Measurements from ENCODE around the gene VSTM2L.

Gene VSTM2L

GRCh38 chr20:37984018-37984785 is 81.3 kb downstream of the VSTM2L start:
- ChIA-PET POLR2A (no interaction called here), CTCF (no interaction called here)
- Histone ChIP-seq H3K27ac (ENCODE audit: insufficient read depth in 1 of 2, low read depth in 1 of 2, low read length in 2 of 2, poor library complexity in 1 of 2, severe bottlenecking in 2 of 2) (no peak overlapping the region), H3K9me3 (ENCODE audit: control extremely low read depth in 1 of 5, control insufficient read depth in 4 of 5, insufficient read depth in 2 of 5, low read depth in 1 of 5, low read length in 4 of 5) (no peaks in the 10 kb centered on the region), H3K27me3 (replicated peaks in 2 of 5; ENCODE audit: control insufficient read depth in 4 of 5, insufficient read depth in 5 of 5, low read length in 4 of 5) (no peaks in the 10 kb centered on the region), H3K4me1 (ENCODE audit: control extremely low read depth in 1 of 4, control insufficient read depth in 4 of 4, insufficient read depth in 4 of 4, low read length in 3 of 4) (peaks cover 0 to under 1% (median 0%) of the 10 kb centered on the region in 4 experiments), H3K36me3 (ENCODE audit: control insufficient read depth in 4 of 4, insufficient read depth in 4 of 4, low read length in 3 of 4) (peaks cover 6 to 74% (median 36%) of the 10 kb centered on the region in 4 experiments), H3K4me3 (ENCODE audit: control insufficient read depth in 1 of 7, extremely low read depth in 1 of 7, insufficient read depth in 4 of 7, low read depth in 2 of 7, low read length in 6 of 7) (no peak overlapping the region)
- WGBS (ENCODE audit: insufficient coverage): 96% methylated on average over 11 of the region's 14 CpGs
- DNase-seq: no peak

DNA sequence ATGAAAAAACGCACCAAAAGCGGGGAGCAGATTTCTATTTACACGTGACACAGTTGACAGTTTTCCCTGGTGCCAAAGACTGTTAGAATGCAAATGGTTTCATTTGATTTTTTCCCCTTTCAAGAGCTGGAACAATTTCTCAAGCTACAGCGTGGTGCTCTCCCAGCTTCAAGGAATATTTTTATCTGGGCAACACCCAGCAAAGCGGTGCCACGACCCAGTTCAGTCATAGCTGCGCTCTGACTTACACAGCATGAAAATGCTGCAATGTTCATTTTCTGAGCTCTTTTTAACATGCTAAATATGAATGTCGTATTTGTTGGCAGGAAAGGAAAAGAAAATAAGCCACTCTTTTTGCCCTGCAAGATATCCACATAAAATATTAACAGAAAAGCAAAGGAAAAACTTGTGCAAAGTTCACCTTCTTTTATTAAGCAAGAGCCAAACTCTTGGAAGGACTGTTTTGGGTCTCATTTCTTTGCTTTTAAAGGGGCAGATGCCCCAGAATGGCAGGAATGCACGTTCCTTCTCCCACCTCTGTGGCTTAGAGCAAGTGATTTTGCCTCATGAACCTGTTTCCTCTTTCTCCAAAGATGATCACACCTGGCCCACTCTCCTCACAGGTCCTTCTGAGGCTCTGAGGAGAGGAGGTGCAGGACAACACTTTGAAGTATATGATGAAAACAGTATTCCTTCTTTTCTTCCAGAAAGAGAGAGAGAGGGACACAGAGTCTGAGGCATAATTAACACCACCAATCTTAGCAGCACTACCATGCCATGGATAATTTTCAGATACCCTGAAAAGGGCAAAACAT is 83.3 kb downstream of the VSTM2L start:
- Histone ChIP-seq H3K4me1 (ENCODE audit: control extremely low read depth in 1 of 4, control insufficient read depth in 4 of 4, insufficient read depth in 4 of 4, low read length in 3 of 4) (peaks cover 11 to 21% (median 15%) of the 10 kb centered on the region in 4 experiments), H3K4me3 (ENCODE audit: control insufficient read depth in 1 of 7, extremely low read depth in 1 of 7, insufficient read depth in 4 of 7, low read depth in 2 of 7, low read length in 6 of 7) (no peak overlapping the region), H3K27ac (ENCODE audit: insufficient read depth in 1 of 2, low read depth in 1 of 2, low read length in 2 of 2, poor library complexity in 1 of 2, severe bottlenecking in 2 of 2) (peak overlapping the region in 1 of 2 experiments; percentile 7), H3K27me3 (replicated peaks in 2 of 5; ENCODE audit: control insufficient read depth in 4 of 5, insufficient read depth in 5 of 5, low read length in 4 of 5) (no peaks in the 10 kb centered on the region), H3K9me3 (ENCODE audit: control extremely low read depth in 1 of 5, control insufficient read depth in 4 of 5, insufficient read depth in 2 of 5, low read depth in 1 of 5, low read length in 4 of 5) (no peaks in the 10 kb centered on the region), H3K36me3 (ENCODE audit: control insufficient read depth in 4 of 4, insufficient read depth in 4 of 4, low read length in 3 of 4) (peaks cover 6 to 79% (median 32%) of the 10 kb centered on the region in 4 experiments)
- ChIA-PET POLR2A (no interaction called here), CTCF (interaction anchor here (0.8 to 1.5 kb wide), 2 partner anchors 43 to 422 kb away, joined by 3 to 4 read pairs; no protein-coding TSS in a partner anchor)
- 93% methylated on average over 8 of the region's 9 CpGs for WGBS (ENCODE audit: insufficient coverage)
- no peak for DNase-seq

DNA sequence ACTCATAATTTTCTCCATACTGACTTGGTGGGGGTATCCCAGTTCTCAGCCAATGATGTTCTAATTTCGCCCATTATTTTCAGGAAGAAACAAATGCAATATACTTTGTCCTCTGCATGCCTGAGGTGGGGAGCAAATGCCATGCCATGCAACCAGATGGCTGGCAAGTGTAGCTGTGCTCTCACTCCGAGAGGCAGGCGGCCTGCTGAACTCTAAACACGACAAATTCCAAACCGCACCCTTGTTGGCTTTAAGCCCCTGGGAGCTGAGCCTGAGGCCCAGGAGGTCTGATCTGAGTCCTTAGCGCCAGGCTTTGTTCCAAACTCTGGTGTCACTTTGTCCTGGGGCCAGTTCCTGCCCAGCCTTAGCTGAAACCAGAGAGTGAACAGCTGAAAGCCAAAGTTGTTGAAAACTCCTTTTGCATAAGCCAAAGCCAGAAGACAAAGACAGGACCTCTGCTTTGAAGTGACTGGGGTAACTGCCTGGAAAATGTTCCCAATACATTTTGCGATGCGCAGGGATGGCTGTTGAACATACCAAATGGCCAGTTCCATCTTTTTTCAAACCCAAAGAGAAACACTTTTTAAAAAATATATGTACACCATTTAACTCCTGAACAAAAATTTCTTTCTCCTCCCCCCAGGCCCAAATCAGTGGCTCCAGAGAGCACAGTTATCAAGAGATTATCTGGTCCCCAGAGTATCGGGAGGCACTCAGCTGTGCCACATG is 84.1 kb downstream of the VSTM2L start:
- Histone ChIP-seq H3K36me3 (ENCODE audit: control insufficient read depth in 4 of 4, insufficient read depth in 4 of 4, low read length in 3 of 4) (peaks cover 6 to 80% (median 31%) of the 10 kb centered on the region in 4 experiments), H3K27me3 (replicated peaks in 2 of 5; ENCODE audit: control insufficient read depth in 4 of 5, insufficient read depth in 5 of 5, low read length in 4 of 5) (no peaks in the 10 kb centered on the region), H3K27ac (ENCODE audit: insufficient read depth in 1 of 2, low read depth in 1 of 2, low read length in 2 of 2, poor library complexity in 1 of 2, severe bottlenecking in 2 of 2) (no peak overlapping the region), H3K4me3 (ENCODE audit: control insufficient read depth in 1 of 7, extremely low read depth in 1 of 7, insufficient read depth in 4 of 7, low read depth in 2 of 7, low read length in 6 of 7) (no peak overlapping the region), H3K9me3 (ENCODE audit: control extremely low read depth in 1 of 5, control insufficient read depth in 4 of 5, insufficient read depth in 2 of 5, low read depth in 1 of 5, low read length in 4 of 5) (no peaks in the 10 kb centered on the region), H3K4me1 (ENCODE audit: control extremely low read depth in 1 of 4, control insufficient read depth in 4 of 4, insufficient read depth in 4 of 4, low read length in 3 of 4) (peaks cover 12 to 24% (median 18%) of the 10 kb centered on the region in 4 experiments)
- ChIA-PET POLR2A (interaction anchor here (0.6 kb wide), 1 partner anchor 1007 kb away, joined by 3 read pairs; no protein-coding TSS in a partner anchor), CTCF (interaction anchor here (1.5 kb wide), 1 partner anchor 44 kb away, joined by 3 read pairs; no protein-coding TSS in a partner anchor)
- WGBS (ENCODE audit: insufficient coverage): 100% methylated on average over 8 of the region's 9 CpGs
- no peak for DNase-seq

GRCh38 chr20:37987602-37988290 is 84.8 kb downstream of the VSTM2L start:
- Histone ChIP-seq H3K27me3 (replicated peaks in 2 of 5; ENCODE audit: control insufficient read depth in 4 of 5, insufficient read depth in 5 of 5, low read length in 4 of 5) (no peaks in the 10 kb centered on the region), H3K4me1 (ENCODE audit: control extremely low read depth in 1 of 4, control insufficient read depth in 4 of 4, insufficient read depth in 4 of 4, low read length in 3 of 4) (peaks cover 12 to 25% (median 18%) of the 10 kb centered on the region in 4 experiments), H3K9me3 (ENCODE audit: control extremely low read depth in 1 of 5, control insufficient read depth in 4 of 5, insufficient read depth in 2 of 5, low read depth in 1 of 5, low read length in 4 of 5) (no peaks in the 10 kb centered on the region), H3K27ac (ENCODE audit: insufficient read depth in 1 of 2, low read depth in 1 of 2, low read length in 2 of 2, poor library complexity in 1 of 2, severe bottlenecking in 2 of 2) (no peak overlapping the region), H3K36me3 (ENCODE audit: control insufficient read depth in 4 of 4, insufficient read depth in 4 of 4, low read length in 3 of 4) (peaks cover 6 to 77% (median 33%) of the 10 kb centered on the region in 4 experiments), H3K4me3 (ENCODE audit: control insufficient read depth in 1 of 7, extremely low read depth in 1 of 7, insufficient read depth in 4 of 7, low read depth in 2 of 7, low read length in 6 of 7) (no peak overlapping the region)
- peak in 2 of 3 donors; percentile 13 to 25 for DNase-seq
- POLR2A ChIA-PET: interaction anchor here (0.6 kb wide), 1 partner anchor 1008 kb away, joined by 3 read pairs; no protein-coding TSS in a partner anchor
- 98% methylated on average over 9 of the region's 12 CpGs for WGBS (ENCODE audit: insufficient coverage)
- CTCF ChIA-PET: interaction anchor here (1.5 kb wide), 1 partner anchor 45 kb away, joined by 3 read pairs; no protein-coding TSS in a partner anchor

DNA sequence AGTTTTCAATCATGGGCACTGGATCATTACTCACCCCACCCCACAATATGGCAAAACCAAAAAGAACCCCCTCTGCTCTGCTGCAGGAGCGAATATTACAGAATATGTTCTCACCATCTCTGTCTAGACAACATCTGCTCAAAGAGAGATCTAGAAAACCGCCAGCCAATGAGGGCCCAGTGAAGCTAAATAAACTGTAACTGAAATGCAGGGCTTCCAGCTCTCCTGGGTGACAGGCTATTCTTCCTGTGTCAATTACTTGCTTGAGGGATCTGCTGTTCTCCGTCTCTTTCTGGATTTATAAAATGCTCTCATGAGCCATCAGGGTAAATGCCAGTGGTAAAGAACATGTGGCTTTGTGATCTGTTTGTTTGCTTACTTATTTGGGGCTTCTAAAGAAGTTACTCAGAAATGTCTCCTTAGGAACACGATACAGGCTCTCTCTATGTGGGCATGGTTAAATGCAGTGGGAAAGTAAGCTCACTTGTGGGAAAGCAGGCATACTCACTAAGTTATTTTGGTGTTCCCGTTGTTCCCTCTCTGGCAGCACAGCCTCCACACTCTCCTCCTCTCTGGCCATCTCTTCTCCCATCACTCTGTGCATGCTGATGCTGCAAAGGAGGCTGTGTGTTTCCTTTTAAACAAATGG is 85.5 kb downstream of the VSTM2L start:
- POLR2A ChIA-PET: no interaction called here
- H3K27me3 ChIP-seq (replicated peaks in 2 of 5; ENCODE audit: control insufficient read depth in 4 of 5, insufficient read depth in 5 of 5, low read length in 4 of 5): no peaks in the 10 kb centered on the region
- DNase-seq: no peak
- 97% methylated on average over 4 of the region's 5 CpGs for WGBS (ENCODE audit: insufficient coverage)
- H3K36me3 ChIP-seq (ENCODE audit: control insufficient read depth in 4 of 4, insufficient read depth in 4 of 4, low read length in 3 of 4): peaks cover 6 to 71% (median 30%) of the 10 kb centered on the region in 4 experiments
- H3K9me3 ChIP-seq (ENCODE audit: control extremely low read depth in 1 of 5, control insufficient read depth in 4 of 5, insufficient read depth in 2 of 5, low read depth in 1 of 5, low read length in 4 of 5): no peaks in the 10 kb centered on the region
- H3K4me3 ChIP-seq (ENCODE audit: control insufficient read depth in 1 of 7, extremely low read depth in 1 of 7, insufficient read depth in 4 of 7, low read depth in 2 of 7, low read length in 6 of 7): no peak overlapping the region
- CTCF ChIA-PET: no interaction called here
- peaks cover 12 to 26% (median 19%) of the 10 kb centered on the region in 4 experiments for H3K4me1 ChIP-seq (ENCODE audit: control extremely low read depth in 1 of 4, control insufficient read depth in 4 of 4, insufficient read depth in 4 of 4, low read length in 3 of 4)
- H3K27ac ChIP-seq (ENCODE audit: insufficient read depth in 1 of 2, low read depth in 1 of 2, low read length in 2 of 2, poor library complexity in 1 of 2, severe bottlenecking in 2 of 2): no peak overlapping the region

Measured in common myeloid progenitor, CD34-positive (primary cell).